ENCODE results near the gene NCOA6. TPM values are rescaled to one million over a fixed set of nuclear protein-coding genes. Genes with fewer than 3 reads are reported as not detected.

Gene NCOA6
- 4.7 TPM in 2 replicates for total RNA-seq (2014; rRNA removed; shearing (Covaris generic))

DNA sequence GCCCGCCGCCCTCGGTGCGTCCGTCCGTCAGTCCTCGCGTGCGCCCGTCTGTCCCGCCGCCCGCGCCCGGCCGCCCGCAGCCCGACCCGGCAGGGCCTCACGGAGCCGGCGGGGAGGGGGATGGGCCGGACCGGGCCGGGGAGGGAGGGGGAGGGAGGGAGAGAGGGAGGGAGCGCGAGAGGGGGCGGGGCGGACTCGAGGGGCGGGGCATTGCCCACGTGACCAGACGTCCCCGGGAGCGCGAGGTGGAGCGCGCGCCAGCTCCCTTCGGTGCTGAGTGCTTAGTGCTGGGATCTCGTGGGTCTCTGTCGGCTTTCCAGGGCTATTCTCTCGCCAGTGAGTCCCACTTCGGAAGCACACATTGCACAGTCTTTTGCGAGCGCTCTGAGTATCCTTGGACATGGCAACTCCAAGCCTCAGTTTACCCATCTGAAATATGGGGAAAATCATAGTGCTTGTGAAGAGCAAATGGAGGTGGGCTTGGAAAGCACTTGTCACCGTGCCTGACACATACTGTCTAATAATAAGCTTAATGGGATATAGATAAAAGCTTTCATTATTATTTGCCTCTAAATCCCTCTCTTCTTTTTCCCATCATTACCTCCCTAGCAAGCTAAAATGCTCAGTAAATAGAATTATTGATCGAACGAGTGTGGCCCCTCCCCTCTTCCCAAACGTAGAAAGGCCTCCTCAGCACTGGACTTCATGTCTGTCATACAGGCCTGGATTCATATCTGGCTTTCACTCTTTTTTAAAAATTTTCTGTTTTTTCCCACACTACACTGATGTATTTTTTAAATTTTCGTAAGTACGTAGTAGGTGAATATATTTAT, at the start of gene NCOA6:
Gene NCOA6 (minus strand): TSS at position 122 of the 833 bp plus-strand sequence. CDS start 43,296 bp downstream, outside the sequence.
- Histone ChIP-seq H3K27me3 (replicated peaks) (0 out of 2 replicates have a peak, but pooled peaks cover 3% of the 10 kb centered on the region), H3K9me3 (replicated peaks) (no peaks in the 10 kb centered on the region), H3K27ac (peak within 1 kb of the TSS; percentile 82), H3K36me3 (peaks cover 11% of the 10 kb centered on the region), H3K4me1 (replicated peaks) (peaks cover 11% of the 10 kb centered on the region), H3K4me3 (peak within 1 kb of the TSS; percentile 99)
- peak; percentile 50 to 85 for DNase-seq (ENCODE audit: low read depth in 1 of 2, low spot score in 2 of 2)

DNA sequence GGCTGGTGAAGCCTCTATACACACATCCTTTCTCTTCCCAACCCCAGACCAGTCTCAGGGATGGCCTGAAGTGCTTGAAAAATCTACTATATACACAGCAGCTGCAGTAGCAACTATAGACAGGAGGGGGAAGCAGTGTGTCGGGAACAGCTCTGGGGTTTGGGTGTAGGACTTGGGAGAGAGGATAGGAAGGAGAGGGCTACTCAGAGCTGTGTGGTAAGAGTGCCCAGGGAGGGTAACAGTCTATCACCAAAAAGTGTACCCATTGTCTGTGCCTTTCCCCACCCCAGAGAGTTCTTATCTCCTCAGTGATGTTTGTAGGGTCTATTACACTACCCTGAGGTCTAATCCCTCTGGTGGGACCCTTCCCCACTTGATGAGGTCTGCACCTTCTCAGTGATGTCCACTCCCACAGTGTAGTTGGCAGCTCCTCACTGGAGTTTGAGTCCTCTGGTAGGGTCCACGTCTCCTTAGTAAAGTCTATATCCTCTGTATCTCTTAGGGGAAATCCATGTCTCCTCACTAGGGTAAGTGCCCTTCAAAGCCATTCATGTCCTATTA, 48.7 kb upstream of the NCOA6 start:
- Histone ChIP-seq H3K4me3 (no peak overlapping the region), H3K27ac (no peak overlapping the region), H3K36me3 (no peaks in the 10 kb centered on the region), H3K27me3 (replicated peaks) (no peaks in the 10 kb centered on the region), H3K9me3 (replicated peaks) (no peaks in the 10 kb centered on the region), H3K4me1 (replicated peaks) (peaks cover 22% of the 10 kb centered on the region)
- peak; percentile 83 for DNase-seq (ENCODE audit: low read depth in 1 of 2, low spot score in 2 of 2)

DNA sequence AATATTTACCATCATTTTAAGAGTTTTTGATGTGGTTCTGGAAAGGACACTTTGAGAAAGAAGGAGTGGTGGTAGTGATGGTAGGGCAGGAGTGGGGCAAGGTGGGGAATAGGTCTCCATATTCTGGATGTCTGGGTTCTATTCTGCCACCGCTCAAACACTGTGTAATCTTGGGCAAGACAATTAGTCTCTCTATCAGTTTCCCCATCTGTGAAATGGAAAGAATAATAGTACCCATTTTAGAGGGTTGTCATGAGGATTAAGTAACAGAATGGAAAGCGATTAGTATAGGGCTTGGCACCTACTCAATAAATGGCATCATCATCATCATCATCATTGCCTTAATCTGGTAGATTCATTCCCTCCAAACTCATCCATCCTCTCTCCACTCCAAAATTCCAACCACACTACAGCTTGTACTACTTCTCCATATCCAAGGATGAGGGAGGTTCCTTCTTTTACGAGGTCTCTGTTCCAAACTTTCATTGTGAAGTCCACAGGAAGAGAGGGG, 48.2 kb upstream of the NCOA6 start:
- H3K4me3 ChIP-seq: no peak overlapping the region
- H3K9me3 ChIP-seq (replicated peaks): no peaks in the 10 kb centered on the region
- no peaks in the 10 kb centered on the region for H3K27me3 ChIP-seq (replicated peaks)
- no peak overlapping the region for H3K27ac ChIP-seq
- peaks cover 22% of the 10 kb centered on the region for H3K4me1 ChIP-seq (replicated peaks)
- no peaks in the 10 kb centered on the region for H3K36me3 ChIP-seq
- no peak for DNase-seq (ENCODE audit: low read depth in 1 of 2, low spot score in 2 of 2)

DNA sequence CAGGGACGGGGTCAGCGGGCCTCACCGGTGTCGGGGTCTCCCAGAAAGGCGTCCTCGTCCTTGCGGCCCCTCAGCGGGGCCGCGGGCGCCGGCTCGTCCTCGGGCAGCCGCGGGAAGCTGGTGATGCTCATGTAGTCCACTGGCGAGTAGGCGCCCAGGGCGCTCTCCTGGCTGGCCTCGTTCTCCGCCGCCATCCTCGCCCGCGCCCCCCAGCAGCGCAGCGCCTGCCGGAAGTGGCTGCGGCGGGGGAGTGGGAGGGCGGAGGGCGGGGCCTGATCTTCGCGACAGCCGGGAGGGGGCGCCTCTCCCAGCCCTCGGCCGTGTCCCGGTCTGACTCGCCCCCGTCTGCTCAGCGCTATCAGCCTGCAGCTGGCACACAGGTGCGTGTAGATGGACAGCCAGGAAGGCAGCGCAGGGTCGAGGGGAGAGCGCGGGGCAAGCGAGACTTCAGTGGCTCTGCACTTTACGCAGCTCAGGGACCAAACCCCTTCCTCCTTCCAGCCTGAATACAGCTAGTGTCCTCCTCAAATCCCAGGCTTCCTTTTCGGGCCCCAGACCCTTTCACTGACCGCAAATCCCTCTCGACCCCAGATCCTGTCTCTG, 47.3 kb upstream of the NCOA6 start, which contains the start of gene GGT7:
Gene GGT7 (minus strand): TSS at position 235 of the 603 bp plus-strand sequence. CDS start 41 bp downstream, at position 194.
- no peaks in the 10 kb centered on the region for H3K36me3 ChIP-seq
- H3K27me3 ChIP-seq (replicated peaks): no peaks in the 10 kb centered on the region
- H3K4me1 ChIP-seq (replicated peaks): peaks cover 22% of the 10 kb centered on the region
- no peak within 1 kb of the TSS for H3K27ac ChIP-seq
- peak within 1 kb of the TSS; percentile 56 for H3K4me3 ChIP-seq
- peak; percentile 67 to 83 for DNase-seq (ENCODE audit: low read depth in 1 of 2, low spot score in 2 of 2)
- H3K9me3 ChIP-seq (replicated peaks): no peaks in the 10 kb centered on the region

DNA sequence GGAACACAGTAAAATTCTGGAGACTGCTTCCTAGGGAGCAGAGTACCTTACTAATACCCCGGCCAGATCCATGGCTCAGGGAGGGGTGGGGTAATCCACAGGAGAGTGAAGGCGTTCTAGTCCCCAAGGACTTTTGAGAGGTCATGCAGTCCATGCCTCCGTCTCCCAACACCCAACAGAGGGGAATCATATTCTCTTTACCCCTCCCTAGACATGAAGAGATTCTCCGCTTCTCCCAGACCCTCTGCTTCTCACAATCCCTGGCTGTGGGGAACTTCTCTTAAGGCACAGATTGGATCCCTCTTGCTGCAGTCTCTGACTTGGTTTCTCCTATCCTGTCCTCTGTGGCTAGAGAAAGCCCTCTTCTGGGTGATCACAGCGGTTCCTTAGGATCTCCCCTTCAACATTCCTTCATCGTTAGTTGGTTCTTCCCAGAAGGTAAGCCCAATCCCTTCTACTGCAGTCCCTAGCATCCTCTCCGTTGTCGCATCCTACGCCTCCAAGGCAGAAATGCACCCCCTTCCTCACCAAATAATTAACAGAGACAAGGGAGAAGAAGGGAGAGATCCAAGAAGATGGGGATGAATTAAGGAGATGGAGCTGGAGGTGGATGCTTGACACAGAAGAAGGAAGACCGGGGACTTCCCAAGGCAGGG, 46.6 kb upstream of the NCOA6 start:
- peak overlapping the region; percentile 56 for H3K4me3 ChIP-seq
- H3K9me3 ChIP-seq (replicated peaks): no peaks in the 10 kb centered on the region
- no peak overlapping the region for H3K27ac ChIP-seq
- H3K27me3 ChIP-seq (replicated peaks): no peaks in the 10 kb centered on the region
- no peaks in the 10 kb centered on the region for H3K36me3 ChIP-seq
- peaks cover 19% of the 10 kb centered on the region for H3K4me1 ChIP-seq (replicated peaks)
- DNase-seq (ENCODE audit: low read depth in 1 of 2, low spot score in 2 of 2): no peak

DNA sequence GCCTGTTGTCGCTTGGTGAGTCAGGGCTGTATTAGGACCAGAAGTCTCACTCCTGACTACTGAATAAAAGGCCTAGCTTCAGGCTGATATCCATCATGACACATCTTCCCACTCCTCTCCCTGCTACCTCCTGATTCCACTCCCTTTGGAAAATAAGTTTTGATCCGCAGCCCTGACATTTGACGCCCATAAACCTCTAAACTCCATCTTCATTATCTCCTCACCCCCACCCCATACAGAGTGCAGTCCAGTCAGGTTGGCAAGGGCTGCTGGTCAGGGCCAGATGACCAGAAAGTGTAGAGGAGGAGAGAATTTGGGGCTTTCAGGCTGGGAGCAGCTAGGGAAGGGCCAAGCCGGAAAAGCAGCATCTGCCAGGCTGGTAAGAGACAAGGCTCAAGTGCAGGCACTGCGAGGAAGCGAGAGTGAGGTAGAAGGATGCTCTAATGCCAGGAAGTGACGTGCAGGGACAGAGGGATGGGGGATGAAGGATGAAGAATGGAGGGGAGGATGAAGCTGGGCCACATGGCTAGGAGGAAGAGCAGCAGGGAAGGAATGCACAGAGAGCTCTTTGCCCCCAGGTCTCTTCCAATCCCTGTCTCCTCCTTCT, 46.0 kb upstream of the NCOA6 start:
- Histone ChIP-seq H3K27ac (no peak overlapping the region), H3K4me1 (replicated peaks) (peaks cover 17% of the 10 kb centered on the region), H3K36me3 (no peaks in the 10 kb centered on the region), H3K4me3 (no peak overlapping the region), H3K9me3 (replicated peaks) (no peaks in the 10 kb centered on the region), H3K27me3 (replicated peaks) (no peaks in the 10 kb centered on the region)
- DNase-seq (ENCODE audit: low read depth in 1 of 2, low spot score in 2 of 2): no peak

DNA sequence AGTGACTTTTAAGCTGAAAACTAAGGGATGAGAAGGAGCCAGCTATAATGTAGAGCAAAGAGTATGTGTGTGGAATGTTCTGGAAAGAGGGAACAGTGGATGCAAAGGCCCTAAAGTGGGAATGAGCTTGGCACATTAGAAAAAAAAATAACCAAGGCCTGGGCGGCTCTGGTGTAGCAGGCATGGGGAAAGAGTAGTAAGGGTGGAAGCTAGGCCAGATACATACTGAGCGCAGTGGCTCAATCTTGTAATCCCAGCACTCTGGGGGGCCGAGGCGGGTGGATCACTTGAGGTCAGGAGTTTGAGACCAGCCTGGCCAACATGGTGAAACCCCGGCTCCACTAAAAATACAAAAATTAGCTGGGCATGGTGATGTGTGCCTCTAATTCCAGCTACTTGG, 38.8 kb upstream of the NCOA6 start:
- no peaks in the 10 kb centered on the region for H3K27me3 ChIP-seq (replicated peaks)
- no peak overlapping the region for H3K4me3 ChIP-seq
- H3K4me1 ChIP-seq (replicated peaks): no peaks in the 10 kb centered on the region
- no peak overlapping the region for H3K27ac ChIP-seq
- H3K9me3 ChIP-seq (replicated peaks): no peaks in the 10 kb centered on the region
- DNase-seq (ENCODE audit: low read depth in 1 of 2, low spot score in 2 of 2): no peak
- peaks cover 10% of the 10 kb centered on the region for H3K36me3 ChIP-seq

DNA sequence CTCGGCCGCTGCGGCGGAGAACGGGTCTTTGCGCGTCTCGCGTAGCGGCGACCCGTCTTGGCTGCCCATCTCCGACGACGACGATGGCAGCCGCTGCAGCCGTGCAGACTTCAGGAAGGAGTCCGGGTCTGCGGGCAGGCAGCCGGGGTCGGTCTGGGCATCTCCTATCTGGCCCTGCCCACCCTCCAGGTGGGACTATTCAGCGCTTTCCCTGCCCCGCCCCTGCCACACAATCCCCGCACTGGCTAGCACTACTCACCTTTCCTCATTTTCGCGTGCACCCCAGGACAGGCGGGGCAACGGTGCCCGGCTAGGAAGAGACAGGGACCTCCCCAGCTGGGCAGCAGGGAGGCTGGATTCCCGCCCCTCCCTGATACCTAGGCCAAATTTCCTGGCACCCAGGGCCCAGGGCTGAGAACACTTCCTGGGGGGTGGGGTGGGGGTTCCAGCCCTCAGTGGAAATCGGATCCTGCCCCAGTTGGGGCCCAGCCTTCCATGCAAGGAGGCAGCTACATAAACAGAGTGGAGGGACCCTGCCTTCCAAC, 38.0 kb upstream of the NCOA6 start:
- Histone ChIP-seq H3K9me3 (replicated peaks) (no peaks in the 10 kb centered on the region), H3K4me3 (no peak overlapping the region), H3K27ac (no peak overlapping the region), H3K4me1 (replicated peaks) (no peaks in the 10 kb centered on the region), H3K27me3 (replicated peaks) (no peaks in the 10 kb centered on the region), H3K36me3 (peaks cover 10% of the 10 kb centered on the region)
- no peak for DNase-seq (ENCODE audit: low read depth in 1 of 2, low spot score in 2 of 2)

DNA sequence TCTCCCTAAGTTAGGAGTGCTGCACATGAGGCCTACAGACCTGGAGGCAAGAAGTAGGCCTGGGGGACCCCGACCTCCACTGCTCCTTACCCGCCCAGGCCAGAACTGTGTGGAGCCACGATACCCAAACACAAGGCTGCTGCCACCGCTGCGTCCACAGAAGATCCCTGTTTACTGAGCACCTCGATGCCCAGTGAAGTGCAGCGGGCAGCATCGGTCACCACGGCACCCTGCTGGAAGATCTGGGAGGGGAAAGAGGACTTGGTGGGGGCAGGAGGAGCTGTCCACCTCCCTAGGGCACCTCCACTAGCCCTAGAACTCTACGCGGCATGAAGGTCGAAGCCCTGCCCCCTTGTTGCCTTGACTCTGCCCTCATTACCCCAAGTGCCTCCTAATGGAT, 37.3 kb upstream of the NCOA6 start:
- Histone ChIP-seq H3K27me3 (replicated peaks) (no peaks in the 10 kb centered on the region), H3K4me1 (replicated peaks) (no peaks in the 10 kb centered on the region)
- no peak for DNase-seq (ENCODE audit: low read depth in 1 of 2, low spot score in 2 of 2)

DNA sequence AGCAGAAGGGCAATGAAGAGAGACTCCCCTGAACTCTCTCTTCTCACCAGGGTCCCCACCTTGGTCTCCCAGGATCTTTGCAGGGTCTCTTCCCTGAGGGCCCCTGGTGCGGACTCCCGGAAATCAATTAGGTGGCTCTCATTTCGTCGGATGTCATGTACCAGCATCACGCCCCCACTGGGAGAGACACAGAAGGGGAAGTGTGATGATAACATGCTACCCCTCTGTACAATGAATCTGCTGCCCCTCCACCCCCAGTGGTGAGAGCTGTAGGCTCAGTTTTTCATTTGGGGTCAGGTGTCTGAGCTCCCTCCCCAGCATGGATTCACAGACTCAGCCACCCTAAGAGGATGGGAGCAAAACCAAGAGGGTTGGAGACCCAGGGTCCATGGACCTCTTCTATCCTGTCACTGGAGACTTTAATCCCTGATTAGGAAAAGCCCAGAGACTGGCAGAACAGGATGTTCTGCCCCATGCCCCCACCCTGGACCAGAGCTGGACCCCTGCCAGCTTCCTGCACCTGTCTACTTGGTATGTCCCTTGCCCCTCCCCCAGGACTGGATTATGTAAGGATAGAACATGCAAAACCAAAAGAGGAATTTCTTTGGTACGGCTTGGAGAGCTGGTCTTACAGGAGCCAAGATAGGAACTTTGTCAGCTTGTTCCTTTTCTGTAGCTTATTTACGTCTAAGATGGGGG, 36.1 kb upstream of the NCOA6 start:
- Histone ChIP-seq H3K27ac (no peak overlapping the region), H3K36me3 (peaks cover 15% of the 10 kb centered on the region), H3K4me1 (replicated peaks) (no peaks in the 10 kb centered on the region), H3K27me3 (replicated peaks) (no peaks in the 10 kb centered on the region), H3K9me3 (replicated peaks) (no peaks in the 10 kb centered on the region), H3K4me3 (no peak overlapping the region)
- no peak for DNase-seq (ENCODE audit: low read depth in 1 of 2, low spot score in 2 of 2)

More for the DNA sequence above, 37.3 kb upstream of the NCOA6 start:
- no peak overlapping the region for H3K27ac ChIP-seq
- no peaks in the 10 kb centered on the region for H3K9me3 ChIP-seq (replicated peaks)
- H3K36me3 ChIP-seq: peaks cover 15% of the 10 kb centered on the region
- no peak overlapping the region for H3K4me3 ChIP-seq

DNA sequence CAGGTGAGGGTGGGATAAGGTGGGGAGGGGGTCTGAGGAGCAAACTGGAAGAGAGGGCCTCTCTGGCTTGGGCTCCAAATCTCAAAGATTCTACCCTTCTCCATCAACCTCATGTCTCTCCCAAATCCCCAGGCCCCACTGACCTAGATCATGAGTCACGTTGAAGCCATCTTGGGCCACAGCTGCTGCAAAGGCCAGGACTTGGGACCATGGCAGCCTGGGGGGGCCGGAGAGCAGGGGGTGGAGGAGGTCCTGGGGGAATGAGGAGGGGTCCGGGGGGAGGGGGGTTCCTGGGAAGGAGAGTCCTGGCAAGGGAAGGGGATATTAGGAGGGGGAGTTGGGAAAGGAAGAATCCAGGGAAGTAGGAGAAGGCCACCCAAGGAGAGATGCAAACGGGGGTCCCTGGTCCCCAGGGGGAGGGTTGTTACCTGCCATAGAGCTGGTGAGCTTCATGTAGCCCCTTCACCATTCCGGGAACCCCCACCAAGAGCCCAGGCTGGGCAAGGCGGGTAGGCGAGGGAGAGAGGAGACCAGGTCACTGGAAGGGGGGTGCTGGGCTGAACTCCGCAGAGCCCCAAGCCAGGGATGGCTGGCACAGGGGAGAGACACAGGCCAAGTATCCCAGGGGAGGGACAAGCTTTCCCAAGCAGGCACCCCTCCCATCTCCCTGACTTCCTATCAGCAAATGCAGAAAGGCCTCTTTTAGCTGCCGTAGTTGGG, 34.5 kb upstream of the NCOA6 start:
- Histone ChIP-seq H3K27ac (no peak overlapping the region), H3K36me3 (peaks cover 22% of the 10 kb centered on the region), H3K27me3 (replicated peaks) (no peaks in the 10 kb centered on the region)

DNA sequence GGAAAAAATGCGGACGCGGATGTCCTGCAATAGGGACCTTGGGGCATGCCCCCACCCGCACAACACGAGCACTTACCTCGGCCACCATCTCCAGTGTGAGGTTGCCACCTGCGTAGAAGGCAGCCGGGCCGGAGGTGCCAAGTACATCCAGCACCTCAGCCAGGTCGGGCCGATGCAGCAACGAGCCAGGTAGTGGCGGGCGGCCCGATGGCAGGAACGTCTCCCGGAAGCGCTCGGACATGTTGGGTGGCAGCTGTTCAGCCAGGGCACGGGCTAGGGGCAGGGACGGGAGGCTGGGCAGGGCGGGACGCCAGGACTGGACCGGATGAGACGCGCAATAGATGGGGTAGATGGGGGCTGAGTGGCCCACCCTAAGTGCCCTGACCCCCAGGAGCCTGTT, 33.9 kb upstream of the NCOA6 start:
- Histone ChIP-seq H3K27ac (no peak overlapping the region), H3K9me3 (replicated peaks) (no peaks in the 10 kb centered on the region), H3K36me3 (peaks cover 22% of the 10 kb centered on the region), H3K27me3 (replicated peaks) (no peaks in the 10 kb centered on the region), H3K4me3 (no peak overlapping the region), H3K4me1 (replicated peaks) (no peaks in the 10 kb centered on the region)
- no peak for DNase-seq (ENCODE audit: low read depth in 1 of 2, low spot score in 2 of 2)

More for the DNA sequence above, 34.5 kb upstream of the NCOA6 start:
- no peak overlapping the region for H3K4me3 ChIP-seq
- no peaks in the 10 kb centered on the region for H3K4me1 ChIP-seq (replicated peaks)
- no peak for DNase-seq (ENCODE audit: low read depth in 1 of 2, low spot score in 2 of 2)
- H3K9me3 ChIP-seq (replicated peaks): no peaks in the 10 kb centered on the region
